ENCODE data around the gene MINPP1.
"Not testable (repeated sequence)": the region's sequence is repeated elsewhere in the genome, so short reads cannot be mapped to it uniquely, and the experiment has no call there.

The MINPP1 gene, protein sequence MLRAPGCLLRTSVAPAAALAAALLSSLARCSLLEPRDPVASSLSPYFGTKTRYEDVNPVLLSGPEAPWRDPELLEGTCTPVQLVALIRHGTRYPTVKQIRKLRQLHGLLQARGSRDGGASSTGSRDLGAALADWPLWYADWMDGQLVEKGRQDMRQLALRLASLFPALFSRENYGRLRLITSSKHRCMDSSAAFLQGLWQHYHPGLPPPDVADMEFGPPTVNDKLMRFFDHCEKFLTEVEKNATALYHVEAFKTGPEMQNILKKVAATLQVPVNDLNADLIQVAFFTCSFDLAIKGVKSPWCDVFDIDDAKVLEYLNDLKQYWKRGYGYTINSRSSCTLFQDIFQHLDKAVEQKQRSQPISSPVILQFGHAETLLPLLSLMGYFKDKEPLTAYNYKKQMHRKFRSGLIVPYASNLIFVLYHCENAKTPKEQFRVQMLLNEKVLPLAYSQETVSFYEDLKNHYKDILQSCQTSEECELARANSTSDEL

DNA sequence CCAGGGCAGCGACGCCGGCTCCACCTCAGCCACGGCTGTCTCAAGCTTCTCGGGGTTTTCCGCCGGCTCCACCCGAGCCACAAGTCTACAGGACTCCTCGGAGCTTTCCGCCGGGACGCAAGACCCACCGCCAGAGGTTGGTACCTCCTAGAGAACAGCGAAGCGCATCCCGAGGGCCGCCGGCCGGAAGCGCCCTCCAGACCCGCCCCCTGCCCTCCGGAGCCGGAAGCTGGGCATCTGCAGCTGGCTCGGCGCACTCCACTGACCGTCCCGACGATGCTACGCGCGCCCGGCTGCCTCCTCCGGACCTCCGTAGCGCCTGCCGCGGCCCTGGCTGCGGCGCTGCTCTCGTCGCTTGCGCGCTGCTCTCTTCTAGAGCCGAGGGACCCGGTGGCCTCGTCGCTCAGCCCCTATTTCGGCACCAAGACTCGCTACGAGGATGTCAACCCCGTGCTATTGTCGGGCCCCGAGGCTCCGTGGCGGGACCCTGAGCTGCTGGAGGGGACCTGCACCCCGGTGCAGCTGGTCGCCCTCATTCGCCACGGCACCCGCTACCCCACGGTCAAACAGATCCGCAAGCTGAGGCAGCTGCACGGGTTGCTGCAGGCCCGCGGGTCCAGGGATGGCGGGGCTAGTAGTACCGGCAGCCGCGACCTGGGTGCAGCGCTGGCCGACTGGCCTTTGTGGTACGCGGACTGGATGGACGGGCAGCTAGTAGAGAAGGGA, at the start of gene MINPP1:
TSS of gene MINPP1 (plus strand) at position 254 of the 726 bp plus-strand sequence. CDS start at position 277, 23 bp downstream.
- H3K4me3 ChIP-seq (ENCODE audit: low read depth, low read length), result peak within 1 kb of the TSS; percentile 90
- peak; percentile 94 for DNase-seq (ENCODE audit: low read depth)
- peak; percentile 76 for TF ChIP-seq POLR2A (IDR thresholded peaks at IDR 0.05; ENCODE audit: extremely low read depth, insufficient read length)
- TF ChIP-seq, protein P1, sequence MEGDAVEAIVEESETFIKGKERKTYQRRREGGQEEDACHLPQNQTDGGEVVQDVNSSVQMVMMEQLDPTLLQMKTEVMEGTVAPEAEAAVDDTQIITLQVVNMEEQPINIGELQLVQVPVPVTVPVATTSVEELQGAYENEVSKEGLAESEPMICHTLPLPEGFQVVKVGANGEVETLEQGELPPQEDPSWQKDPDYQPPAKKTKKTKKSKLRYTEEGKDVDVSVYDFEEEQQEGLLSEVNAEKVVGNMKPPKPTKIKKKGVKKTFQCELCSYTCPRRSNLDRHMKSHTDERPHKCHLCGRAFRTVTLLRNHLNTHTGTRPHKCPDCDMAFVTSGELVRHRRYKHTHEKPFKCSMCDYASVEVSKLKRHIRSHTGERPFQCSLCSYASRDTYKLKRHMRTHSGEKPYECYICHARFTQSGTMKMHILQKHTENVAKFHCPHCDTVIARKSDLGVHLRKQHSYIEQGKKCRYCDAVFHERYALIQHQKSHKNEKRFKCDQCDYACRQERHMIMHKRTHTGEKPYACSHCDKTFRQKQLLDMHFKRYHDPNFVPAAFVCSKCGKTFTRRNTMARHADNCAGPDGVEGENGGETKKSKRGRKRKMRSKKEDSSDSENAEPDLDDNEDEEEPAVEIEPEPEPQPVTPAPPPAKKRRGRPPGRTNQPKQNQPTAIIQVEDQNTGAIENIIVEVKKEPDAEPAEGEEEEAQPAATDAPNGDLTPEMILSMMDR (IDR thresholded peaks at IDR 0.05; ENCODE audit: low read depth, low read length), result no peak
- peak; percentile 19; the same call in 1 of the 2 replicates for TF ChIP-seq MYC (IDR thresholded peaks at IDR 0.05; ENCODE audit: low read depth, low read length)
- TF ChIP-seq, protein P2, sequence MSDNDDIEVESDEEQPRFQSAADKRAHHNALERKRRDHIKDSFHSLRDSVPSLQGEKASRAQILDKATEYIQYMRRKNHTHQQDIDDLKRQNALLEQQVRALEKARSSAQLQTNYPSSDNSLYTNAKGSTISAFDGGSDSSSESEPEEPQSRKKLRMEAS (IDR thresholded peaks at IDR 0.05; ENCODE audit: low read depth, low read length), result peak; percentile 52

DNA sequence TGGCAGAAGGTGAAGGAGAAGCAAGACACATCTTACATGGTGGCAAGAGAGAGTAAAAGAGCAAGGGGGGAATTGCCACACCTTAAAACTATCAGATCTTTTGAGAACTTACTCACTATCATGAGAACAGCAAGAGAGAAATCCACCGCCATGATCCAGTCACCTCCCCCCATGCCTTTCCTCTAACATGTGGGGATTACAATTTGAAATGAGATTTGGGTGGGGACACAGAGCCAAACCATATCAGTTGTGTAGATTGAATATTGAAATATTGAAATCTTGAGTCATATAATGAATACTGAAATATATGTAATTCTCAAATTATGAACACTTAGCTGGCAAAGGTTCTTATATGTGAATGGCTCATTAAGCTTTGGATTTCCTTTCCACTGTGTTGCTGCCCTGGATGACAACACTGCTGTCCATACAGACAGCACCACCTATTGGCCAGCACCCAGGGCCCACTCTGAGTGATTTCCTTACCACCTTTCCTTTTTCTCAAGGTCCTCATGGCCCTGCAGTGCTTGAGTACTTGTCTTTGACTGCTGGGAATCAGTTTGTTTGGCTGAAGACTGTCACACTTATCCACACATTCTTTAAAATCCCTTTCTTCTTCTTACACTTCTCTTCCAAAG, 48.0 kb upstream of the MINPP1 start:
- not testable (repeated sequence) for DNase-seq (ENCODE audit: low read depth); H3K4me3 ChIP-seq (ENCODE audit: low read depth, low read length)

DNA sequence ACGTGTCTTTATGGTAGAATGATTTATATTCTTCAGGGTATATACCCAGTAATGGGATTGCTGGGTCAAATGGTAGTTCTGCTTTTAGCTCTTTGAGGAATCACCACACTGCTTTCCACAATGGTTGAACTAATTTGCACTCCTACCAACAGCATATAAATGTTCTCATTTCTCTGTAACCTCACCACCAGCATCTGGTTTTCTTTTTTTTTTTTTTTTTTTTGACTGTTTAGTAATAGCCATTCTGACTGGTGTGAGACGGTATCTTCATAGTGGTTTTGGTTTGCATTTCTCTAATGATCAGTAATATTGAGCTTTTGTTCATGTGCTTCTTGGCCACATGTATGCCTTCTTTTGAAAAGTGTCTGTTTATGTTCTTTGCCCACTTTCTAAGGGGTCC, 42.9 kb upstream of the MINPP1 start:
- not testable (repeated sequence) for H3K4me3 ChIP-seq (ENCODE audit: low read depth, low read length); DNase-seq (ENCODE audit: low read depth)

DNA sequence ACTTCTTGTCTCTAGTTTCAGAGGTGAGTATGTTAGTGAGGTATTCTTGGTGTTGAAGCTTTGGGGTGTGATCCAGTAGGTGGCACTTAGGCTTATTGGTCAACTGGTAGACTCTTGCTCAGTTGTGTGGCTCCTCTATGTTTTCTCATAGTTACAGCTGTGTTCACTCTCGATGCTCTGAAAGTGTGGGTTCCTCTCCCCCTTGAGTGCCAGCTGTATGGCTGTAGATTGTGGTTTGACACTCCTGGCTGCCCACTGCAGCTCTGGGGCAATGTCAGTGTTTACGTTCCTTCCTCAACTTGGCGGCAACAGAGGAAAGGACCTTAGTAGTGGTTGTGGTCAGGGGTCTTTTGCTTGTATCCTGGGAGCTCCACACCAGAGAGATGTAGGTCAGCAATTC, 37.8 kb upstream of the MINPP1 start:
- H3K4me3 ChIP-seq (ENCODE audit: low read depth, low read length); DNase-seq (ENCODE audit: low read depth): not testable (repeated sequence)

DNA sequence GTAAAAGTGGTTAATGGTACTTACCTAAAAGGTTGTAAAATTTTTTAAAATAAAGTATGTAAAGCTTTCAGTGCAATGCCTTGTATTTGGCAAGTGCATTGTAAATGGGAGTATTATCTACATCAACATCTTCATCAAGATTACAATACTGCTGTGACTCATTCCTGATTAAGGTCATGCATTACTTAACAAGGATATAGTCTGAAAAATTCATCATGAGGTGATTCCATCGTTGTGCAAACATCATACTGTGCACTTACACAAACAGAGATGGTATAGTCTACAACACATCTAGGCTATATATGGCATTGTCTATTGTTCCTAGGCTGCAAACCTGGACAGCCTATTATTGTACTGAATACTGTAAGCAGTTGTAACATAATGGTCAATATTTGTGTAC, 16.0 kb upstream of the MINPP1 start:
- H3K4me3 ChIP-seq (ENCODE audit: low read depth, low read length); DNase-seq (ENCODE audit: low read depth): not testable (repeated sequence)

DNA sequence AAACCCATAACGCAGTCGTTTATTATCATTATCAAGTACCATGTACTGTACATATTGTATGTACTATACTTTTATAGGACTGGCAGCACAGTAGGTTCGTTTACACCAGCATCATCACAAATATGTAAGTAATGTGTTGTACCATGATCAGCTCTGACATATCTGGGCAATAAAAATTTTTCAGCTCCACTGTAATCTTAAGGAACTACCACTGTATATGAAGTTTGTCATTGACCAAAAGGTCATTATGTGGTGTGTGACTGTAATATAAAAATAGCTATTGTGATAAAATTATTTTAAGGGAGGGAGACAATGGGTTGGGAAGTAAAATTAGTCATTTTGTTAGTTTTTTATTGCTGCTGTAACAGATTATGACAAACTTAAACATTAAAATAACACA, 14.4 kb upstream of the MINPP1 start:
- not testable (repeated sequence) for H3K4me3 ChIP-seq (ENCODE audit: low read depth, low read length); DNase-seq (ENCODE audit: low read depth)

DNA sequence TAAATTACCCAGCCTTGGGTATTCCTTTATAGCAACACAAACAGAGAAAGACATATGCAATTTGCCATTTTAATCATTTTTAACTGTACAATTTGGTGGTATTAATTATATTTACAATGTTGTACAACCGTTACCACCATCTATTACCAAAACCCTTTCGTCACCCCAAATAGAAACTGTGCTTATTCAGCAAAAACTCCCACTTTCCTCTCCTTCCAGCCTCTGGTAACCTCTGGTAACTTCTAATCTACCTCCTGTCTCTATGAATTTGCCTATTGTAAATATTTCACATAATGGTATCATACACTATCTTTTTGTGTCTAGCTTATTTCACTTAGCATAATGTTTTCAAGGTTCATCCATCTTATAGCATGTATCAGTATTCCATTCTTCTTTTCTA, 12.2 kb upstream of the MINPP1 start:
- not testable (repeated sequence) for DNase-seq (ENCODE audit: low read depth); H3K4me3 ChIP-seq (ENCODE audit: low read depth, low read length)

DNA sequence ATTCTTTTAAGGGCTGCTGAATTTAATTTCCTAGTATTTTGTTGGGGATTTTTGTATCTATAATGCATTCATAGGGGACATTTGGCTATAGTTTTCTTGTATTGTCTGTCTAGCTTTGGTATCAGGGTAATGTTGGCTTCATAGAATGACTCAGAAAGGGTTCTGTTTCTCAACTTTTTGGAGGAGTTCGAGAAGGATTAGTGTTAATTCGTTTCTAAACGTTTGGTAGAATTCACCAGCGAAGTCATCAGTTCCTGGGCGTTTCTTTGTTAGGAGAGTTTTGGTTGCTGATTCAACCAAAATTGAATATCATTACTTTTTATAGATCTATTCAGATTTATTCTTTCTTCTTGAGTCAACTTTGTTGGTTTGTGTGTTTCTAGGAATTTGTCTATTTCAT, 9.2 kb upstream of the MINPP1 start:
- not testable (repeated sequence) for H3K4me3 ChIP-seq (ENCODE audit: low read depth, low read length); DNase-seq (ENCODE audit: low read depth)

DNA sequence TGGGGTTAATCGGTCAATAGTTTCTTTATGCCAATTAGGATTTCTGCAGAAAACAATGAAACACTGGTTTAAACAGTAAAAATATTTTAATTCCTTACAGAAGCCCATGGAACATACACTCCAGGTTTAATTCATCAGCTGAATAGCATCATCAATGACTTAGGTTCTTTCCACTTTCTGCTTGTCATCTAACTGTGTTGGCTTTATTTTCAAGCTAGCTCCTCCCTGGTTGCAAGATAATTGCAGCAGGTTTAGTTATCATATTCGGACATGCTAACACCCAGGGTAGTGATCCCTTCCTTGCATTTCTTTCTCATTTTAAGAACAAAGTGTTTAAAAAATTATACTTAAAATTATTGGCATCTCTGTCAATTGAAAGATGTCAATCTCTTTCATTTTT, 7.3 kb upstream of the MINPP1 start:
- not testable (repeated sequence) for DNase-seq (ENCODE audit: low read depth); H3K4me3 ChIP-seq (ENCODE audit: low read depth, low read length)

DNA sequence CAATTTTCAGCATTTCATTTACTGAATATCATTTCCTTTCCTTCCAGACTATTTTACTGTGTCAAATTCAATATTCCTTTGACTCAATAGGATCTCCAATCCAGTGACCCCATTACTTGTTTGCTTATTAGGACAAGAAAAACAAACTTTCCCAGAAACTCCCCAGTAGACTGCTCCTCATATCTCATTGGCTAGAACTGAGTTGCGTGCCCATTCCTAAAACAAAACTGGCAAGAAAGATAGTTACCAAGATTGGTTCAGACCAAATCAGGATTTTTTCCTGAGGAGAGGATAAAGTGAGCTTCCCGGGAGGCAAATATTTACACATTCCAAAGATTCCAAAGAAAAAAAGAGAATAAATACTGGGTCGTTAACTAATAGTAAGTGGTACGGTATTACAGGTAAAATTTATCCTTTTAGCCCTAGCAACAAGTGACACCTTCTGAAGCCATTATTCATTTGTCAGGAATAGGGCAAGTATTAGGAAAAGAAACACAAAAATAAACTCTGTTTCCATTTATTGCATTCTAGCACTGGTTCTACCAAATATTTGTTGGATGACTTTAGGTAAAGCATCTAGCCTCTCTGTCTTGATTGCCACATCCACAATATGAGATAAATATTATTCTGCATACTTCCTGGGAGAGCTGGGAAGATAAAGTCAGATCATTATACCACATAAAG, 6.4 kb upstream of the MINPP1 start:
- not testable (repeated sequence) for DNase-seq (ENCODE audit: low read depth); H3K4me3 ChIP-seq (ENCODE audit: low read depth, low read length)

DNA sequence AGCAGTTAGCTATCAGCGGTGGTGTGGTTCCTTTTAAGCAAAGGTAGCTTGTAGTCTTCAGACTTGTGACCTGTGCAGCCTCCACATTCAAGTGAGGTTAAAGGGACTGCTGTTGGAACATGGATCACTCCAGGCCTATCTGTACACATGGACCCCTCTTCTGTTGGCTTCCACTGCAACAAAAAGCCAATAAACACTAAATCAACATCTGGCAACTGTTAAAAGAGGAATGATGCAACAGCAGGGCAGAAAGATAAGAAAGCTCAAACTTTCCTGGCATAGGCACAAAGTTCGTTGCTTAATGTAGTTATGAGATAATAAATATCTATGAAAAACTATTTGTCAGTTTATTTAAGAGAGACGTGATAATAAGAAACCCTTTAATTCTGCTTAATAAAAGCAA, 4.0 kb upstream of the MINPP1 start:
- no peak overlapping the region for H3K4me3 ChIP-seq (ENCODE audit: low read depth, low read length)
- DNase-seq (ENCODE audit: low read depth), result peak; percentile 35
- TF ChIP-seq POLR2A (IDR thresholded peaks at IDR 0.05; ENCODE audit: extremely low read depth, insufficient read length) (no peak), MYC (IDR thresholded peaks at IDR 0.05; ENCODE audit: low read depth, low read length) (no peak)
- TF ChIP-seq, protein P1 (IDR thresholded peaks at IDR 0.05; ENCODE audit: low read depth, low read length), result no peak
- TF ChIP-seq, protein P2 (IDR thresholded peaks at IDR 0.05; ENCODE audit: low read depth, low read length), result no peak
